GM19193 (cell line): ENCODE results near the gene SIGLEC6.
A peak's percentile ranks its signal among the peaks of the same experiment; 100 is the strongest.

ENCODE experiments used
- POLR2A ChIP-seq: IDR thresholded peaks from 4 replicates; pipeline ENCODE4 v1.6.1; 2011; ENCODE audit not compliant: insufficient read depth, insufficient read length; ENCODE audit errors: extremely low read depth

Gene SIGLEC6

GRCh38 chr19:51552608-51552995 lies 21.1 kb upstream of the SIGLEC6 start:
- no peak for TF ChIP-seq POLR2A

- TF ChIP-seq POLR2A, result no peak
Observed at GRCh38 chr19:51551673-51552432, 20.4 kb upstream of the SIGLEC6 start.

GRCh38 chr19:51550848-51551672 lies 19.6 kb upstream of the SIGLEC6 start:
- no peak for TF ChIP-seq POLR2A

GRCh38 chr19:51549533-51550324 lies 18.3 kb upstream of the SIGLEC6 start:
- peak; percentile 28 for TF ChIP-seq POLR2A

- no peak for TF ChIP-seq POLR2A
Observed at GRCh38 chr19:51548891-51549305, 17.4 kb upstream of the SIGLEC6 start.

GRCh38 chr19:51548213-51548651 lies 16.8 kb upstream of the SIGLEC6 start:
- TF ChIP-seq POLR2A, result no peak

GRCh38 chr19:51547397-51548212 lies 16.1 kb upstream of the SIGLEC6 start:
- TF ChIP-seq POLR2A, result no peak

GRCh38 chr19:51546650-51547396 lies 15.4 kb upstream of the SIGLEC6 start:
- TF ChIP-seq POLR2A, result no peak

GRCh38 chr19:51546107-51546649 lies 14.7 kb upstream of the SIGLEC6 start:
- TF ChIP-seq POLR2A, result no peak

GRCh38 chr19:51544038-51544437 lies 12.6 kb upstream of the SIGLEC6 start:
- TF ChIP-seq POLR2A, result no peak

GRCh38 chr19:51542699-51543098 lies 11.2 kb upstream of the SIGLEC6 start:
- TF ChIP-seq POLR2A, result no peak

- TF ChIP-seq POLR2A, result no peak
Observed at GRCh38 chr19:51541458-51542357, 10.2 kb upstream of the SIGLEC6 start.
